SK-N-MC (cell line): ENCODE measurements around the gene PGD.

Experiments used
- EZH2 ChIP-seq: fragments of 200-600 bp; sonication (generic); IDR thresholded peaks from one replicate; pipeline ENCODE4 v1.6.1; 2017; ENCODE audit warnings: antibody characterized with exemption
- FOXP2 ChIP-seq: optimal IDR thresholded peaks from 2 replicates; pipeline ENCODE3; 2011; ENCODE audit warnings: mild to moderate bottlenecking, moderate library complexity; ENCODE audit not compliant: insufficient read depth; ENCODE audit errors: extremely low read length, control extremely low read depth
- POLR2AphosphoS5 ChIP-seq: IDR thresholded peaks from 2 replicates; pipeline ENCODE4 v1.6.1; 2012; ENCODE audit warnings: mild to moderate bottlenecking, low read depth, low read length, borderline replicate concordance

- TF ChIP-seq EZH2 (no peak), POLR2AphosphoS5 (no peak), FOXP2 (no peak)
Measured at GRCh38 chr1:10386761-10387676, 11.8 kb upstream of the PGD start.
